Measurements from ENCODE around the gene CPN1.

DNA sequence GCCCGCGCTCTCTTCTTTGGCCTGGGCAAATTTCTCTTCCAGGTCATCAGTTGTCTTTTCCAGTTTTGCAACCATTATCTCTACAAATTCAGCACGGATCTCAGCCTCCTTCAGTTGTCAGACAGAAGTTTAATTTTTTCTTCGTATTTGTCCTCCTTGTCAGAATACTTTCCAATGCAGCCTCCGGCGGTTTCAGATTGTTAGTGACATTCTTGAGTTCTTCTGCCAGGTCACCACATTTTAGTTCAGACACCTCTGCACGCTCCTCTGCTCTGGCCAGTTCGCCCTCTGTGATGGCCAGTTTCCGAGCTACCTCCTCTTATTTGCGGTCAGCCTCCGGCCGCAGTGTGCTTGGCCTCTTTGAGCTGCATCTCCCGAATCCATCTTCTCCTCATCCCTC, 32.8 kb upstream of the CPN1 start:
- no peak for TF ChIP-seq GABPA (IDR thresholded peaks at IDR 0.05; ENCODE audit: low read depth)
- TF ChIP-seq HDAC2 (IDR thresholded peaks at IDR 0.05), result no peak
- TF ChIP-seq SP1 (IDR thresholded peaks at IDR 0.05; ENCODE audit: low read depth, low read length), result no peak
- TF ChIP-seq, protein P1, sequence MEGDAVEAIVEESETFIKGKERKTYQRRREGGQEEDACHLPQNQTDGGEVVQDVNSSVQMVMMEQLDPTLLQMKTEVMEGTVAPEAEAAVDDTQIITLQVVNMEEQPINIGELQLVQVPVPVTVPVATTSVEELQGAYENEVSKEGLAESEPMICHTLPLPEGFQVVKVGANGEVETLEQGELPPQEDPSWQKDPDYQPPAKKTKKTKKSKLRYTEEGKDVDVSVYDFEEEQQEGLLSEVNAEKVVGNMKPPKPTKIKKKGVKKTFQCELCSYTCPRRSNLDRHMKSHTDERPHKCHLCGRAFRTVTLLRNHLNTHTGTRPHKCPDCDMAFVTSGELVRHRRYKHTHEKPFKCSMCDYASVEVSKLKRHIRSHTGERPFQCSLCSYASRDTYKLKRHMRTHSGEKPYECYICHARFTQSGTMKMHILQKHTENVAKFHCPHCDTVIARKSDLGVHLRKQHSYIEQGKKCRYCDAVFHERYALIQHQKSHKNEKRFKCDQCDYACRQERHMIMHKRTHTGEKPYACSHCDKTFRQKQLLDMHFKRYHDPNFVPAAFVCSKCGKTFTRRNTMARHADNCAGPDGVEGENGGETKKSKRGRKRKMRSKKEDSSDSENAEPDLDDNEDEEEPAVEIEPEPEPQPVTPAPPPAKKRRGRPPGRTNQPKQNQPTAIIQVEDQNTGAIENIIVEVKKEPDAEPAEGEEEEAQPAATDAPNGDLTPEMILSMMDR (IDR thresholded peaks at IDR 0.05 in 2 of 3, conservative IDR thresholded peaks at IDR 0.05 in 1 of 3; ENCODE audit: control insufficient read depth in 2 of 3, extremely low read depth in 1 of 3, insufficient read depth in 1 of 3, low read depth in 3 of 3, low read length in 3 of 3), result no peak
- TF ChIP-seq KDM1A (IDR thresholded peaks at IDR 0.05; ENCODE audit: borderline replicate concordance), result no peak
- TF ChIP-seq SIX5 (IDR thresholded peaks at IDR 0.05; ENCODE audit: low read depth, low read length, severe bottlenecking), result no peak

Data from GM12878 (cell line).